Smooth muscle cell (in vitro differentiated cells): ENCODE data around the gene COL23A1. TPM values are rescaled to one million over a fixed set of nuclear protein-coding genes. Genes with fewer than 3 reads are reported as not detected.
A peak's percentile ranks its signal among the peaks of the same experiment; 100 is the strongest.

ENCODE experiments used
- DNase-seq: peaks from one replicate; lab custom pipeline; 2025; ENCODE audit not compliant: unreplicated experiment; lab: John Stamatoyannopoulos, UW
- H2AFZ ChIP-seq: fragments of 200-600 bp; sonication (generic); 2 replicates; pipeline ENCODE4 v1.6.0; 2016; ENCODE audit warnings: antibody characterized with exemption, low read depth, mild to moderate bottlenecking
- H3F3A ChIP-seq: fragments of 200-600 bp; sonication (generic); 2 replicates; pipeline ENCODE4 v1.6.0; 2017; ENCODE audit warnings: antibody characterized with exemption, low read depth
- H3K27ac ChIP-seq: fragments of 200-600 bp; sonication (generic); 2 replicates; pipeline ENCODE4 v1.5.1; 2016; ENCODE audit warnings: low read depth, mild to moderate bottlenecking
- H3K27me3 ChIP-seq: fragments of 200-600 bp; sonication (generic); 2 replicates; pipeline ENCODE4 v1.6.1; 2016; ENCODE audit warnings: low read depth, mild to moderate bottlenecking
- H3K36me3 ChIP-seq: fragments of 200-600 bp; sonication (generic); 2 replicates; pipeline ENCODE4 v1.5.1; 2016; ENCODE audit warnings: low read depth
- H3K4me1 ChIP-seq: fragments of 200-600 bp; sonication (generic); 2 replicates; pipeline ENCODE4 v1.5.1; 2016; ENCODE audit warnings: low read depth
- H3K4me2 ChIP-seq: fragments of 200-600 bp; sonication (generic); 2 replicates; pipeline ENCODE4 v1.6.0; 2016; ENCODE audit warnings: mild to moderate bottlenecking
- H3K4me3 ChIP-seq: fragments of 200-600 bp; sonication (generic); 2 replicates; pipeline ENCODE4 v1.5.1; 2016; ENCODE audit warnings: mild to moderate bottlenecking
- H3K79me2 ChIP-seq: fragments of 200-600 bp; sonication (generic); 2 replicates; pipeline ENCODE4 v1.6.0; 2016; ENCODE audit warnings: low read depth, mild to moderate bottlenecking
- H3K9ac ChIP-seq: fragments of 200-600 bp; sonication (generic); 2 replicates; pipeline ENCODE4 v1.6.0; 2016; ENCODE audit warnings: low read depth
- H3K9me3 ChIP-seq: fragments of 200-600 bp; sonication (generic); replicated peaks from 2 replicates; pipeline ENCODE4 v1.5.1; 2016; ENCODE audit warnings: low read depth
- H4K20me1 ChIP-seq: fragments of 200-600 bp; sonication (generic); 2 replicates; pipeline ENCODE4 v1.6.0; 2016; ENCODE audit warnings: low read depth
- CTCF ChIP-seq: fragments of 200-600 bp; sonication (generic); IDR thresholded peaks from 2 replicates; pipeline ENCODE4 v1.5.1; 2017; ENCODE audit warnings: borderline replicate concordance, mild to moderate bottlenecking, antibody characterized with exemption; ENCODE audit not compliant: insufficient read depth, poor library complexity, severe bottlenecking
- WGBS: methylation state at CpG from one replicate; pipeline ENCODE4 v1.1.7; 2016; ENCODE audit warnings: low lambda C conversion rate; 5-methylcytosine and 5-hydroxymethylcytosine counted together
- polyA plus RNA-seq: library from polyadenylated mRNA; unstranded; fragments of >200 nt; fragmentation: Nextera tagmentation; extraction: Ambion mirVana; gene quantifications from 2 replicates; pipeline ENCODE4 v1.2.1, GENCODE V29; 2016
- total RNA-seq: library from RNA; depleted of rRNA; stranded (reverse); fragments of >200 nt; gene quantifications from 2 replicates; pipeline ENCODE4 v1.2.3, GENCODE V29; 2014

The COL23A1 gene
- total and polyA plus RNA-seq, 2 experiments from 2014 or later, result 5.3 to 27.4 TPM

- TF ChIP-seq CTCF, result no peak
- Histone ChIP-seq H2AFZ (no peak overlapping the region), H3K79me2 (no peaks in the 10 kb centered on the region), H3K27ac (peak overlapping the region; percentile 92), H3K4me1 (peaks cover 13% of the 10 kb centered on the region), H3K4me2 (no peak overlapping the region), H3K36me3 (no peaks in the 10 kb centered on the region), H3K9ac (no peak overlapping the region), H4K20me1 (no peaks in the 10 kb centered on the region), H3K4me3 (no peak overlapping the region), H3K27me3 (no peaks in the 10 kb centered on the region), H3F3A (peaks cover 16% of the 10 kb centered on the region), H3K9me3 (no peaks in the 10 kb centered on the region)
- DNase-seq, result no peak
- WGBS, result 97% methylated on average over 13 of the region's 13 CpGs
Observed at GRCh38 chr5:178434016-178434761, 156.0 kb downstream of the COL23A1 start.

- 68% methylated on average over 7 of the region's 7 CpGs for WGBS
Observed at GRCh38 chr5:178433273-178433775, 156.9 kb downstream of the COL23A1 start.

GRCh38 chr5:178432421-178433272, 157.5 kb downstream of the COL23A1 start:
- no peak for TF ChIP-seq CTCF
- peaks cover 16% of the 10 kb centered on the region for H3F3A ChIP-seq
- H3K36me3 ChIP-seq, result no peaks in the 10 kb centered on the region
- no peak for DNase-seq
- H3K4me3 ChIP-seq, result no peak overlapping the region
- H2AFZ ChIP-seq, result peak overlapping the region; percentile 16
- H3K27ac ChIP-seq, result peak overlapping the region; percentile 92
- H3K9ac ChIP-seq, result peak overlapping the region; percentile 46
- no peaks in the 10 kb centered on the region for H3K79me2 ChIP-seq
- H3K27me3 ChIP-seq, result no peaks in the 10 kb centered on the region
- no peaks in the 10 kb centered on the region for H3K9me3 ChIP-seq
- peaks cover 13% of the 10 kb centered on the region for H3K4me1 ChIP-seq
- H3K4me2 ChIP-seq, result peak overlapping the region; percentile 53
- WGBS, result 83% methylated on average over 12 of the region's 12 CpGs
- no peaks in the 10 kb centered on the region for H4K20me1 ChIP-seq

More at GRCh38 chr5:178433273-178433775, 156.9 kb downstream of the COL23A1 start:
- H3K27ac ChIP-seq, result peak overlapping the region; percentile 92
- no peaks in the 10 kb centered on the region for H4K20me1 ChIP-seq
- no peaks in the 10 kb centered on the region for H3K36me3 ChIP-seq
- H3K4me2 ChIP-seq, result peak overlapping the region; percentile 53
- no peaks in the 10 kb centered on the region for H3K27me3 ChIP-seq
- no peak overlapping the region for H3K4me3 ChIP-seq
- no peaks in the 10 kb centered on the region for H3K79me2 ChIP-seq
- H3K4me1 ChIP-seq, result peaks cover 13% of the 10 kb centered on the region
- no peak for DNase-seq
- no peaks in the 10 kb centered on the region for H3K9me3 ChIP-seq
- no peak for TF ChIP-seq CTCF
- peak overlapping the region; percentile 16 for H2AFZ ChIP-seq
- peaks cover 16% of the 10 kb centered on the region for H3F3A ChIP-seq
- peak overlapping the region; percentile 46 for H3K9ac ChIP-seq
